ENCODE data around the gene TMSB10.

The TMSB10 gene

DNA sequence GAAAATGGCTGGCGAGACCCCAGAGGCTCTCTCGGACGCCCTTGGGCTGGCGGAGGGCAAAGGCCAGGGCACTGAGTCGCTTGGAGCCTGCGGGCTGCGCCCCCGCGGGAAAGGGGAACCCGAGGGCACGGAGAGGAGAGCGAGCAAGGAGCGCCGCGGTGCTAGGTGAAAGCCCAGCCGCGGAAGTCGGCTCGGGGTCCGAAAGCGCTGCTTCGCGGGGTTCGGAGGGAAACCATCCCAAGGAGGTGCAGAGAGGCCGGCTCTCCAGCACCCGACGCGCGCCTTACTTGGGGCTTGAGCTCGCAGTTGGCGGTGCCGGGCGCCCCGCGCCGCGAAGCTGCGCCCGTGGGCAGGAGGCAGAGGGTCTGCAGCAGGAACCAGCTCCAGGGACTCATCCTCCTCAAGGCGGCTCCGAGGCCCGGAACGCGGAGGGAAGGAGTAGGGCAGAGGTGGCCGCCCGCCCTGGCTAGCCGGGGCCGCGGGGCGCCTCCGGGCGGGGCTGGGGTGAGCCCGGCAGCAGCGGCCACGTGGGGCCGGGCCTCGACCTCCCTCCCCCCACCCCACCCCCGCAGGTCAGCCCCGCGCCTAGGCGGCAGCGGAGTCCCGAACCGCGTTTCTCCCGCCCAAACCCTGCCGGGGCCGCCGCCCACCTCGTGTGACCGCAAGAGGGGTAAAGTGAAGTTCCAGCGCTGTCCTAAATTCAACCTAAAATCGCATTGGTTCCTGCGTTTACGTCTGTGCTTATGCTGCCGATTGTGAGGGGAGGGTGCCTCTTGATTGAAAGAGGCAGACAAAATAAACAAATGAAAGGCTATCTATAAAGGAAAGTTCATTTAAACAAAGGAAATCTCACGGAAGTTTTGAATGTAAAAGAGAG lies 24.6 kb upstream of the TMSB10 start, which contains the start of gene TRABD2A:
TRABD2A (minus strand) TSS at position 440 of the 877 bp plus-strand sequence; CDS start at position 395, 45 bp downstream.
- DNase-seq = peak; percentile 85

DNA sequence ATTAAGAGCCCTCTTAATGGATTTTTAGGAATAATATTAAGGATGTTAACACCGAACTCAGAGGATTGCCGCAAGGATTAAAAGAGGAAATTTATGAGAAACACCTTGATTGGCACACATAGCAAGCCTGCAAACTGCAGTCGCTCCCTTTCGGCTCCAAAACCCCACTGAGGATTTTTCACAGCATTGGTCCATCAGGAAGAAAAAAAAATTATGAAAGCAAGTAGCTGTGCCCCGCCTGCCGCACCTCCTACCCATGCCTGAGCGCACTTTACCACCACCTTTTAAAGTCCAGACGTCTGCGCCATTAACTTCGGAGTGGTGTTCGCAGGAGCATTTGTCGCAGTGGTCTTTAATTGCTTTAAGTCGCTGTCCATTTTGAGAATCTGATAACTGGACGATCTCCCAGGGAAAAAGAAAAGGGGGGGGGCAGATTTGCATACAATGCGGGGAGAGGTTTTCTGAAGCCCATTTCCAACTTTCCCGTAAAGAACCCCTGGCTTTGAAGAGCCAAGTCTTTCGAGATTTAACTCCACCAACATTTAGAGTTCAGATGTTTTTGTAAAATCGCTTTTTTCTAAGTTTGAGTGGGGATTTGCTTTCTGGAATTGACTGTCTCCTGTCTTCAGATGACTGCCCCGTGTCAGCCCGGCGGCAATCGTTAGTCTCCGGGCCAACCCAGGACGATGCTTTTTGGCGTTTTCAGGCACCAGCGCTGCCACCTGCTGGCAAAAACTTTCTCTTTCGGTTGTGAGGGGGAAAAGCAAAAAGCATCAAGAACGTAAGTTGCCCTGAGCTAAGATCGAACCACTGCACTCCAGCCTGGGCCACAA lies 23.7 kb upstream of the TMSB10 start:
- DNase-seq = peak; percentile 89

DNA sequence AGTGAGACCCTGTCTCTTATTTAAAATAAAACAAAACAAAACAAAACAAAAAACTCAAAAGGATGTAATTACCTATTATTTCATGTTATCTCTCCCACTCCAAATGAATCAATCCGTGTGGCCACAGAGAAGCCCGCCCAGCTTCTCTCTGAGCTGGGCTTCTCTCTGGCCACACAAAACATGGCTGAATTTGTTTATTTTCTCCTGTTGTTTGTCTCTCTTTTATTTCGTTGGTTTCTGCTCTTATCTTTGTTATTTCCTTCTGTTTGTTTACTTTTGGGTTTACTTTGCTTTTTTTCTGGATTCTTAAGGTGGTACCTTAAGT lies 23.1 kb upstream of the TMSB10 start:
- DNase-seq = no peak

DNA sequence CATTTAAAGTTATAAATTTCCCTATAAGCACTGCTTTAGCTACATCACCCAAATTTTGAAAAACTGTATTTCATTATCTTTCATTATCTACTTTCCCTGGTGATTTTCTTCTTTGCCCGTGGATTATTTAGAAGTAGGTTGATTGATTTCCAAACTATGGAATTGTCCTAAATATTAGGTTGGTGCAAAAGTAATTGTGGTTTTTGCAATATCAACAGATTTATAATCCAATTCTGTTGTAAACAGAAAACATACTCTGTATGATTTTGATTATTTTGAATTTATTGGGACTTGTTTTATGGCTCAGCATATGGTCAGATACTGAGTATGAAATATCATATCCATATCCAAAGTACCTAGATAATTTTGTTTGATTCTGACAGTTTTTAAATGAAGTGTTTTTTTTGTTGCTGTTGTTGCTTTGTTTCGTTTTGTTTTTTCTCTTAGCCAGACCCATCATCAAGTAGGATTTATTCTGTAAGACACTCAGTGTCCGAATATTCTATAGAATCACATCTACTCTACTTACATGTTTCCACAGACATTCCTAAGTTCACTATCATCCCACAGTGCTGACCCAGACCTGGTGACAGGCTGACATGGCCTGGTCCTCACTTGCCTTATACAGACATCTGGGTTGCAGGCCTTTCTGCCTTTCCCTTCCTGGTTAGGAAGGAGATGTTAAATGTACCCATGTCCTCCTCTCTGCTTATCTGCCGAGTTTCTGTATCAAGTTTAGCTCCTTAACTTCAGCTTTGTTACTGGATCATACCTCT lies 22.5 kb upstream of the TMSB10 start:
- peak; percentile 30 for DNase-seq

DNA sequence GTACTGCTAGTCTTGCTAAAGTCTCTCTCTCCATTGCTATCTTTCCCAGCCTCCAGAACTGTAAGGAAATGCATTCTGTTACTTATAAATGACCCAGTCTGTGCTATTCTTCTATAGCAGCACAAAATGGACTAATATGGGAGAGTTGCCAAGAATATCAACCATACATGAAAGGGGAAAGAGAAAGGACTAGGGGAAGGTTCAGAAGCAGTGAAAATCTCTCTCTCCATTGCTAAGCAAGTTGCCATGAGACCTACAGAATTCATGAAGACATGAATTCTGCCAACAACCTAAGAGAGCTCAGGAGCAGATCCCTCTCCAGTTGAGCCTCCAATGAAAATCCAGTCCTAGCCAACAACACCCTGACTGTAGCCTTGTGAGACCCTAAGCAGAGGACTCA lies 21.0 kb upstream of the TMSB10 start:
- no peak for DNase-seq

DNA sequence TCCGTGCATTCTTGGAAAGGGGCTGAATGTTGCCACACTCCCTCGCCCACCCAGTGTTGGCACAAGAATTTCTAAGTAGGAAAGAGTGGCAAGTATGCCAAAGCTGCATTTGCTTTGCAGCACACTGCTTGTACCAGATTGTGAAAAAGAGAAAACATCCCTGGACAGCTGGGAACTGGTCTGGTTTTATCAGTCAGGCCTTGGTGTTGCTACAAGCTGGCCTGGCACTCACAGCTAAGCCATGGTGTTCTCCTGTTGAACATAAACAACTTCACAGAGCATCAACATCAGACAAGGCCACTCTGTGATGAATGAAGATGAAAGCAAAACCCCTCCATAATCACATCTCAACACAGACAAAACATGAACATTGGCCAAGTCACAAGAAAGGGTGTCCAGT lies 20.3 kb upstream of the TMSB10 start:
- peak; percentile 40 for DNase-seq

DNA sequence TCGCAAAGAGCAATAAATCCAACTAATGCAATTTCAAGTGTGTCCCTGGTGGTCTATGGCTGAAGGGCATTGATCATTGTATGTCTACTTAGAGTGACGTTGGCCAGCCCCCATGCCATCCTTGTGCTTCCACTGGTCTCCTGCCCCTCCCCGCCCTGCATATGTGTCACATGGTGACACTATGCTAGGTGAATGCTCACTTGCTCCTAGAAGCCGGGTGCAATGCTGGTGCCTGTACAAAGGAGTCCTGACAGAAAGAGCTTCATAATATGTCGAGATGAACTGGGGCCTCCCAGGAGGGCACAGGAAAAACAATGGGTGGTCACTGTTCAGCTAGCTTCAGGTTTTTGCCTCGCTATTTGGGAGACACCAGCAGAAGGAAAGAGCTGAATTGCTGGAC lies 18.7 kb upstream of the TMSB10 start:
- DNase-seq = peak; percentile 53

DNA sequence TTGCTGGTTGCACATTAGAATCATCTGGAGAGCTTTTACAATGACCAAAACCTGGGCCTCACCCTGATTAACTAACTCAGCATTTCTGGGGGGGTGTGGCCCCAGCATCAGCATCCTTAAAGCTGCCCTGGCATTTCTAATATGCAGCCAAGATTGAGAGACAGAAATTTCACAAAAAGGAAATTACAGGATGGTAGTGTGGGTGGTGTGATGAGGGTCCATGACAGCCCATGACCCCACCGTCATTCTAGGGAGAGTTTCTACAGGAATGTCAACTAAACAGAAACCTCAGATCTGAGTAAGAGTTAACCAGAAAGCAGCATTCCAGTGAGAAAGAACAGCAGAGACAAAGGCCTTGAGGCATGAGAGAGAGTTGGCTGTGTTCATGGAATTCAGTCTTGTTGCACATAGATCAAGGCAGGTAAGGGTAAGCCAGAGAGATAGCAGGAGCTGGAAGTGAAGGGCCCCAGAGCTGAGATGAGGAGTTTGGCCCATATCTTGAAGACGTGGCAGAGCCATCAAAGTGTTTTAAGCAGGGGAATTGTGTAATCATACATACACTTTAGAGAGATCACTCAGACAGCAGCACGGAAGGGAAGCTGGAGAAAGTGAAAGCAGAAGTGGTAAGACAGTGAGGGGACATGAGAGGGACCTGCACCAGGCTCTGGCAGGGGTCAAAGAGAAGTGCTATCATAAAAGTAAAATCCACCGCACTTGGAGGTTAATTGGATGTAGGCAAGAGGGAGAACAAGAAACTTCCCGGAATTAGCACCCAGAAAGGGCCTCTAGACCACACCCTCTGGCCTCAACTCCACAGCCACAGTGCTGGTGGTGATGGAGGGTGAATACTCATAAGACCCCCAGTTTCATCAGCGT lies 16.8 kb upstream of the TMSB10 start:
- peak; percentile 65 for DNase-seq

DNA sequence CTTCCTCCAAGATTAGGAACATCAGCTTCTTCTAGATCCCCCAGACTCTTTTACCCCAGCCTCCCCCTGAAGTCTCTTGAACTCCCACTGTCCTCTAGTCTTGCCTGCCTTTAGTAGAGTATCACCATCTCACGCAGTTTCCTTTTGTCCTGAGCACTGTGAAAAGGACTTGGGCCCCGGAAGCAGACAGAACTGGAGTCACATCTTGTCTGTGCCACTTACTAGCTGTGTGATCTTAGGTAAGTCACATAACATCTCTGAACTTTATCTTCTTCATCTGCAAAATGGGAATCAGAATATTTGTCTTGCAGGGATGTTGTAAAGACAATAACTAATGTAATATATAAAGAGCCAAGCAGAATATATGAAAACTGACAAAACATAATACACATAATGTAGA lies 16.1 kb upstream of the TMSB10 start:
- DNase-seq = peak; percentile 50

DNA sequence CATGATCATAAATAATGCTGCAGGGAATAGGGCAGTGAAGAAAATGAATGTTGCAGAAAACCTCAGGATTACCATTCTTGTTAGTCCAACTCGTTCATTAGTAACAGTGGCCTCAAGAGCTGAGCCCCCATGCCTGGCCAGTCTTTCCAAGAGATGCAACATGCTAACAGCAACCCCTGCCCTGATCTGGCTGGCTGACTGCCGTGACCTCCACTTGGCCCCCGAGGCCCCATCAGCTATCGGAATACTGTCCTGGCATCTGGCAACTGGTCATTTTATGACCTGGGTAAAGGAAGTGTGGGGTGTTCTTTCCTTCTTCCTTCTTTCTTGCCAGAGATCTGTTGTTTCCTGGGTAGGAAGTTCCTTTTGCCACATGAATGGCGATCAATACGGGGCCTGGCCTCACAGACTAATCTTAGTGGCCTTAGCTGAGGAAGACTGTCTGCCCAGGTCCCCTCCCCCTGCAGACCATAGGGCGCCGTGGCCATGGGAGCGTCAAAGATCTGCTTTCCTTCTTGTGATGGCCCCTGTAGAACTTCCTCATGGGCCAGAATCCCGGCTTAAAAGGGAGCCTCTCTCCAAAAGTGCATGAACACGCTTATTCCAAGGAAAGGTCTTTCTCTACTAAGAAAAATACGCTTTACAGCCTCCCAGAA lies 14.0 kb upstream of the TMSB10 start:
- DNase-seq = peak; percentile 50

DNA sequence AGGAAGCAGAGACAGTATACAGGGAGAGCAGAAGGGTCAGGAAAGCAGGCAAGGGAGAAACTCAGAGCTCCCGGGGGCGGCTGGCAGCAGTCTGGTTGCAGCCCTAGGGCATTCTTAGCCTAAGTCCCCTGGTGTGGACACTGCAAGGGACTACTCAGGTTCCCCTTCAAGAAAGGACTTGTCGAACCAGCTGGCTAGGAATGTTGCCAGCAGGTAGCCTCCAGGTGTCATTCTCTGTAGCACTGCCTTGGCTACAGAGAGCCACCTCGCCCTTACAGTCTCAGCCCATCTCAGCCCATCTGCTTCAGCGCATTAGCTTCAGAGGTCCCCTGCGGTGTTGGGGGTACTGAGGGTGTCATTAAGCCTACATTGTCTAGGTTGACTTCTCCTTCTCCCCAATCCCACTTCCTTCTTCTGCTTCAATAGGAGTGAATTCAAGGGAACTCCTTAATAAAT lies 11.3 kb upstream of the TMSB10 start:
- DNase-seq = peak; percentile 64

DNA sequence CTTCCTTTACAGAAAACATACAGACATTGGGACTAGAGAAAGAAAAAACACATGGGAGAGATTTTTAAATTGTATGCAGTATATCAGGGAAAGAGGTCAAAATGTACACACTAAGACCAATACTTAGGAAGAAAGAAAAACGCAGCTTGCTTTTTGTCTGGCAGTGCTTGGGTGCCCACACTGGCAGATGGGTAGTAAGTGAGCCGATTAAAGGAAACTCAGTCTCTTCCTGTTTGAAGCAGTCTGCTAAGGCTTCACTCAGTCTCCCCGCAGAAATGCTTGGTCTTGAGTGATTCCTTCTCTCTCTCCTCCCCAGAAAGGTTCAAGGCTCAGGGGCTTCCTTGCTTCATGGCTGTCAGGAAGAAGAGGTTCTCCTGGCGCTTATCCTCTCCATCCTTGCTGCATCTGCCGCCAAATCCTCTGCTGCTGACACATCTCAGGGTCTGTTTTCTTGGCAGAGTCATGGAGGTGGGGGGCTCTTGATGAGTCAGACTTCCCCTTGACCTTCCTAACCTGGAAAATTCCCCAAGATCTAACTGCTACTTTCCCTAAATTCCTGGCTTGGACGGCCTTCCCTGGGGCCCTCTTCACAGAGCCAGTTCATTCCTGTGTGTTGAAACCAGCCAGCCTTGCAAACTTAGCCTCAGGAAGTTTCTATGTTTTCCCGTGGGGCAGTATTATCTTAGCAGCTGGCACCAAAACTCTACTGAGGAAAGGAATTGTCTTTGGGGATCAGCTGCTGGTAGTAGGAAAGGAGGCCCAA lies 10.5 kb upstream of the TMSB10 start:
- peak; percentile 58 for DNase-seq

DNA sequence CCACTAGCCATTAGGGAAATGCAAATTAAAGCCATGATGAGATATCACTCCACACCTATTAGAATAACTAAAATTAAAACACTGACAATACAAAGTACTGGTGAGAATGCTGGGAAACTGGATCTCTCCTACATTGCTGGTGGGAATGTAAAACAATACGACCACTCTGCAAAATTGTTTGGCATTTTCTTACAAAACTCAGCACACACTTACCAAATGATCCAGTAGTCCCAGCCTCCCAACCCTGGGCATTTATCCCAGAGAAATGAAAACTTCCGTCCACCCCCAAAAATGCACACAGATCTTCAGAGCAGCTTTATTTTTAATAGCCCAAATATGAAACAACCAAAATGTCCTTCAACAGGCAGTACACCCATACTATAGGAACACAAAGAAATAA lies 8.9 kb upstream of the TMSB10 start:
- DNase-seq = no peak

DNA sequence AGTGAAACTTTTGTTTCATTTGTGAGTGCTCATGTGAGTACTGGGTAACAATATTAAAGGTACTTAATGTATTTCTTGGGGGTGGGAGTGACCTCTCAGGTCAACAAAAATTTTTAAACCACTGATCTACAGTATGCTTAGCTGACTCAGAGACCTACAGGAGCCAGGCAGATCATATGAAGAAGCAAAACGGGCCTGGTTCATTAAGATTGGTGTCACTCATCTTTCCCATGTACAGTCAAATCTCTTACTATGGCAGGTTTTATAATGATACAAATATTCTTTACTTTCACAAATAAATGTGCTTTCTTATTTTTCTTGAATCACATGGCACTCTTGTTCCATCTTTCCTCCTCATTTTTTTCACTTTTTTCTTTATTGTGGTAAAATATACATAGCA lies 7.7 kb upstream of the TMSB10 start:
- peak; percentile 25 for DNase-seq

DNA sequence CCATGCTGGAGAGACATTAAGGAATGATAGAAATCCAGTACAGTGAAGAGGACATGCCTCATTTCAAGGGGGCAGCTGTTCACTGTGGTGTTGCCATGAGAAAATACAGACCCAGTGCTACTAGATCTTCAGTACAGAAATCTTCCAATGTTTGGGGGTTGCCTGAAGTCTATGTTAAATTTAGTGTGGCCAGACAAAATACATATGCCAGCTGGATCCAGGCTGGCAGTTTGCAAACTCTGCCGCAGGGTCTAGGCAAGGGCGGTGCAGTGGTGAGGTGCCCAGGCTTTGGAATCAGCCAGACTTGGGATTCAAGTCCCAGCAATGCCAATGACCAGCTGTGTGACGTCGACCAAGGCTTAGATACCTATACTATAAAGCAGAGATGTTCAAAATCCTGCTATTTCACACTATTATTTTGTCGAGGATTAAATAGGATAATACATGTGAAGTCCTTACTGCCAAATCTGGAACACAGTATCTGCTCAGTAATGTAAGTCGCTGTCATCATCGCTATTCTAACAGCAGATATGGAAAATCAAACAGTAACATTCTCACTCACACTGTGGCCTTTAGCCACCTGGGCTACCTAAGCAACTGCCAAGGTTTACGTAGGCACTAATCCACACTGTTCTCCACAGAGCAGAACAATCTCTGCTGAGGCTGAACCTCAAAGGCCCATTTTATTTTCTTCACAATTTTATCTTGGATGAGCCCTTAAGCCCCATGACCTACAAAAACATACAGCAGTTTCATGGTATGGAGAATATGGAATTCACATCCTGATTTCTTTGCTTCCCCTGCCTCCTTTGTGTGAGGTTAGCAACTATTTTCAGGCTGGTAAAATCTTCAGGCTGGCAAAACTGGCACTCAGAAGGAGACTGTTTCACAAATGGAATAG lies 5.9 kb upstream of the TMSB10 start:
- DNase-seq = peak; percentile 35

DNA sequence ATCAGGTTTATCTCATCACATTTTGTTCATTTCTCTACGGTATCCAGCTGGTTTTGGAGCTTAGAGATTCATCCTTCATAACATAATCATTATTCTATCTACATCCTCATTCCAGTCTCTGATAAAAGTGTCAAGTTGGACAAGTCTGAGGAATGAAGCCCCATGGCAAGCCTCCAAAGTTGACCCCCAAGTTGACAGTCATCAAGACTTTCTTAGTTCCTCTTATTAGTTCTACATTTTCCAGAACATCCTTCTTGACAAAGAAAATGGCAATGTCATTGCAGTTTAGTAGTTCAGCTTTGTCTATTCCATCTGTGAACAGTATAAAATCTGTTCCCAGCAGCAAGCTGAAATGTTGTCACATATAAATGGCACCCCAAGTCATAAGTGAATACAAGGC lies 4.5 kb upstream of the TMSB10 start:
- no peak for DNase-seq

DNA sequence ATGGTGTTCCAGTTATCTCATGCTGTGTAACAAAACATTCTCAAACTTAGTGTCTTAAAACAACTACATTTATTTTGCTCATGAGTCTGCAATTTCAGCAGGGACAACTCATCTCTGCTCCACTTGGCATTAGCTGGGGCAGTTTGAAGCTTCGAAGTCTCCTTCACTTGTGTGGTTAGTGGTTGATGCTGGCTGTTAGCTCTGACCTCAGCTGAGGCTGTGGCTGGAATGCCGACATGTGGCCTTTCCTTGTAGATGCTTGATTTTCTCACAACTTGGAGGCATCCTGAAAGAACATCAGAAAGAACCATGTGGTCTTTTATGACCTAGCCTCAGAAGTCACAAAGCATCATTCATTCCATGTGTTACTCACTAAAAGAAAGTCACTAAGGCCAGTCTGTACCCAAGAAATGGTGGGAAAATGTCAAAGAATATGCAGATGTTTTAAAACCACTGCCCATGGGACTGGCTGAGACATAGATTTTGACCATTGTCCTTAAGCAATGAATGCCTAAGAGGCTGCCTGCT lies 3.8 kb upstream of the TMSB10 start:
- DNase-seq = peak; percentile 49

DNA sequence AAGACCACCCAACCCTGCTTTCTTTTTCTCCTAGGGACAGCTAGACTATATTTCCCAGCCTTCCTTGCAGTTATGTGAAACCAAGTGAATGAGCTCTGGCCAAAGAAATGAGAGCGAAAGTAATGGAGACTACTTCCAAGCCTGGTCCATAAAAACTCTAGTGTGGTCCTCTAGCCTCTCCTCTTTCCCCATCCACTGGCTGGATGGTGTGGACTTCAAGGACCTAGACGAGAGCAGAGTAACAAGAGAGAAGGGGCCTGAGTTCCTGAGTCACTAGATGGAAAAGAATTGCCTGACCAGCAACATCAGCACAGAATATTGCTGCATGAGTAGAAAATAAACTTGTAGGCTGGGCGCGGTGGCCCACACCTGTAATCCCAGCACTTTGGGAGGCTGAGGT lies 2.9 kb upstream of the TMSB10 start:
- peak; percentile 37 for DNase-seq

DNA sequence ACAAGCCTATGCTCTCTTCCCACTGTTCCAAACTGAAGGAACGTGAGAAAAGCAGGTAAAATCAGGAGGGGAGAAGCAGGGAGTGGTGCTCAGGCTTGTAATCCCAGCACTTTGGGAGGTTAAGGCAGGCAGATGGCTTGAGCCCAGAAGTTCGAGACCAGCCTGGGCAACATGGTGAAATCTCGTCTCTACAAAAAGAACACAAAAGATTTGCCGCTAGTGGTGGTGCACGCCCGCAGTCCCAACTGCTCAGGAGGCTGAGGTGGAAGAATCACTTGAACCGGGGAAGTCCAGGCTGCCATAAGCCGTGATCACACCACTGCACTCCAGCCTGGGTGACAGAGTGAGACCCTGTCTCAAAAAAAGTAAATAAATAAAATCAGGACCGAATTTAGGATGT lies 1.3 kb upstream of the TMSB10 start:
- DNase-seq = peak; percentile 52

Measured in activated CD8-positive, alpha-beta memory T cell treated with anti-CD3 and anti-CD28 coated beads, Interleukin-2, amount 50 U/mL, for 48 hours (primary cell).